WERI-Rb-1 (cell line): ENCODE data around the gene FBH1.

Experiments
- DNase-seq: peaks from one replicate; pipeline ENCODE4 v3.0.0-alpha.2; 2020
- H3K27ac ChIP-seq: fragments of 250-450 bp; sonication (Bioruptor Pico); 2 replicates; pipeline ENCODE4 v1.5.1; 2020; ENCODE audit warnings: mild to moderate bottlenecking, moderate library complexity
- H3K27me3 ChIP-seq: fragments of 250-450 bp; sonication (Bioruptor Pico); 2 replicates; pipeline ENCODE4 v1.5.1; 2021; ENCODE audit warnings: mild to moderate bottlenecking, low read depth, moderate library complexity; ENCODE audit not compliant: insufficient read depth, severe bottlenecking
- H3K36me3 ChIP-seq: fragments of 250-450 bp; sonication (Bioruptor Pico); 2 replicates; pipeline ENCODE4 v1.5.1; 2020; ENCODE audit warnings: mild to moderate bottlenecking, moderate library complexity
- H3K4me3 ChIP-seq: 2 replicates; pipeline ENCODE4 v1.5.1; 2011; ENCODE audit warnings: low read depth, mild to moderate bottlenecking, control low read depth, low read length
- H3K9me3 ChIP-seq: fragments of 250-450 bp; sonication (Bioruptor Pico); 2 replicates; pipeline ENCODE4 v1.5.1; 2021; ENCODE audit warnings: mild to moderate bottlenecking, moderate library complexity; ENCODE audit not compliant: severe bottlenecking
- TF ChIP-seq, protein P1 (sequence below): IDR thresholded peaks from 2 replicates; pipeline ENCODE4 v1.5.1; 2011; ENCODE audit warnings: low read depth, mild to moderate bottlenecking, control low read depth, inconsistent platforms, low read length

The FBH1 gene

GRCh38 chr10:5927306-5927705, 37.3 kb downstream of the FBH1 start:
- no peak for DNase-seq
- H3K27ac ChIP-seq = no peak overlapping the region
- no peaks in the 10 kb centered on the region for H3K9me3 ChIP-seq
- no peaks in the 10 kb centered on the region for H3K27me3 ChIP-seq
- H3K36me3 ChIP-seq = no peaks in the 10 kb centered on the region; the same call in 1 of the 2 replicates
- H3K4me3 ChIP-seq = no peak overlapping the region
- TF ChIP-seq, protein P1, sequence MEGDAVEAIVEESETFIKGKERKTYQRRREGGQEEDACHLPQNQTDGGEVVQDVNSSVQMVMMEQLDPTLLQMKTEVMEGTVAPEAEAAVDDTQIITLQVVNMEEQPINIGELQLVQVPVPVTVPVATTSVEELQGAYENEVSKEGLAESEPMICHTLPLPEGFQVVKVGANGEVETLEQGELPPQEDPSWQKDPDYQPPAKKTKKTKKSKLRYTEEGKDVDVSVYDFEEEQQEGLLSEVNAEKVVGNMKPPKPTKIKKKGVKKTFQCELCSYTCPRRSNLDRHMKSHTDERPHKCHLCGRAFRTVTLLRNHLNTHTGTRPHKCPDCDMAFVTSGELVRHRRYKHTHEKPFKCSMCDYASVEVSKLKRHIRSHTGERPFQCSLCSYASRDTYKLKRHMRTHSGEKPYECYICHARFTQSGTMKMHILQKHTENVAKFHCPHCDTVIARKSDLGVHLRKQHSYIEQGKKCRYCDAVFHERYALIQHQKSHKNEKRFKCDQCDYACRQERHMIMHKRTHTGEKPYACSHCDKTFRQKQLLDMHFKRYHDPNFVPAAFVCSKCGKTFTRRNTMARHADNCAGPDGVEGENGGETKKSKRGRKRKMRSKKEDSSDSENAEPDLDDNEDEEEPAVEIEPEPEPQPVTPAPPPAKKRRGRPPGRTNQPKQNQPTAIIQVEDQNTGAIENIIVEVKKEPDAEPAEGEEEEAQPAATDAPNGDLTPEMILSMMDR = no peak

DNA sequence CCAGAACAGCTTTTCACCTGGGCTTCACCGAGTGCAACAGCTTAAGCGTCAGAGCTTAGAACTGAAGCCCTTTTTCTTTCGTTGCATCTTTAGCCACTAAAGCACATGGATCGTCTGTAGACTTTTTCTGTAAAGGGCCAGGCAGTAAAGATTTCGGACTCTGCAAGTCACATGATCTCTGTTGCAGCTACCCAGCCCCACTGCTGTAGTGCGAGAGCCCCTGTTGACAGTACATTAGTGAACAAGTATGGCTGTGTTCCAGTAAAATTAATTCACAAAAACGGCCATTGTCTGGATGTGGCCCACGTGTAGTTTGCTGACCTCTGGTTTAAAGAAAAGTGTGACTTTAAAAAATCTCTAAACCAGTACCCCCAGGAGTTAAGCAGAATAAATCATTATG, 39.4 kb downstream of the FBH1 start:
- H3K4me3 ChIP-seq = no peak overlapping the region
- H3K27me3 ChIP-seq = no peaks in the 10 kb centered on the region
- no peaks in the 10 kb centered on the region for H3K9me3 ChIP-seq
- no peak overlapping the region for H3K27ac ChIP-seq
- DNase-seq = no peak
- no peaks in the 10 kb centered on the region; the same call in 1 of the 2 replicates for H3K36me3 ChIP-seq
- TF ChIP-seq, protein P1 = no peak

DNA sequence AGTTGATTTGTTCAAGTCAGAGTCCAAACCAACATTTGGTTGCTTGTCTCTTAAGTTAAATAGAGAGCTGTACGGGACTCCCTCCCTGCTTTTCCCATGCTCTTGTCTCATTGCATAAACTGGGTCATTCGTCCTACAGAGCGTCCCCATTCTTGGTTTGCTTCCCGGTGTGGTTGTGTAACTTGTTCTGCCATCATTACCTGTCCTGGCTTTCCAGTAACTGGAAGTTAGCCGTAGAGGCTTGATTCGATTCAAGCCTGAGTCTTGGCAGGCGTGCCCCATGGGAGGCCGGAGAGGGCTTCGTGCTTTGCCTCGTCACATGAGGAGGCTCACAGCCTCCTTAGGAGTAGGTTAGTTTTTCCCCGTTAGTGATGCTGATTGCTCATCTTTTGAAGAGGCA, 40.2 kb downstream of the FBH1 start:
- TF ChIP-seq, protein P1 = no peak
- Histone ChIP-seq H3K9me3 (no peaks in the 10 kb centered on the region), H3K27ac (no peak overlapping the region), H3K4me3 (no peak overlapping the region), H3K36me3 (no peaks in the 10 kb centered on the region; the same call in 1 of the 2 replicates), H3K27me3 (no peaks in the 10 kb centered on the region)
- DNase-seq = no peak

- Histone ChIP-seq H3K4me3 (no peak overlapping the region), H3K9me3 (no peaks in the 10 kb centered on the region), H3K36me3 (no peaks in the 10 kb centered on the region; the same call in 1 of the 2 replicates), H3K27ac (no peak overlapping the region), H3K27me3 (no peaks in the 10 kb centered on the region)
- TF ChIP-seq, protein P1 = no peak
- DNase-seq = no peak
These were observed 42.3 kb downstream of the FBH1 start for GRCh38 chr10:5932345-5932744.

DNA sequence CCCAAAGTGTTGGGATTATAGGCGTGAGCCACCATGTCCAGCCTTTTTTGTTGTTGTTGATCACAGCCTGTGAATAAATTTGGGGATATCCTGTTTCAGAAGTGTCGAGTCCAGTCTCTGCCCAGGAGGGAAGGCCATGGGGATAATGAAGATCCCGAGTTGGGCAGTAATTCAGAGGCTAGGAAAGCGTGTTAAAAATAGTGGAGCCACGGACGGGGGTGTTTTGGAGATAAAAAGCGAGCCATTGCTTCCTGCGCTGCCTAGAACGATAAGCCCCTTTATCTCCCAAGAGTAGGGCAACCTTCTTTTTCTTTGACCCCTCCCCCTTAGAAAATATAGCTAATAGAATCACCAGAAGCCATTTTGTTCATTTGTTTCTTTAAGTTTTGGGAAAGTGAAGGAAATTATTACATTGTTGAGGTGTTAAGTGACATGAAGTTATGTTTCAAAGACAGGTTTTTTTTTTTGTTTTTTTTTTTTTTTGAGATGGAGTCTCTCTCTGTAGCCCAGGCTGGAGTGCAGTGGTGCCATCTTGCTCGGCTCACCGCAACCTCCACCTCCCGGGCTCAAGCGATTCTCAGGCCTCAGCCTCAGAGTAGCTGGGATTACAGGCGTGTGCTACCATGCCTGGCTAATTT, 44.0 kb downstream of the FBH1 start:
- no peaks in the 10 kb centered on the region for H3K36me3 ChIP-seq
- H3K4me3 ChIP-seq = no peak overlapping the region
- H3K9me3 ChIP-seq = no peaks in the 10 kb centered on the region
- H3K27me3 ChIP-seq = no peaks in the 10 kb centered on the region
- no peak overlapping the region for H3K27ac ChIP-seq
- no peak for DNase-seq
- TF ChIP-seq, protein P1 = no peak

GRCh38 chr10:5935628-5936027, 45.6 kb downstream of the FBH1 start:
- no peak for DNase-seq
- H3K27ac ChIP-seq = no peak overlapping the region
- no peak overlapping the region for H3K4me3 ChIP-seq
- H3K27me3 ChIP-seq = no peaks in the 10 kb centered on the region
- H3K36me3 ChIP-seq = no peaks in the 10 kb centered on the region
- H3K9me3 ChIP-seq = no peaks in the 10 kb centered on the region
- TF ChIP-seq, protein P1 = no peak
